ENCODE measurements around the gene EPS8.

DNA sequence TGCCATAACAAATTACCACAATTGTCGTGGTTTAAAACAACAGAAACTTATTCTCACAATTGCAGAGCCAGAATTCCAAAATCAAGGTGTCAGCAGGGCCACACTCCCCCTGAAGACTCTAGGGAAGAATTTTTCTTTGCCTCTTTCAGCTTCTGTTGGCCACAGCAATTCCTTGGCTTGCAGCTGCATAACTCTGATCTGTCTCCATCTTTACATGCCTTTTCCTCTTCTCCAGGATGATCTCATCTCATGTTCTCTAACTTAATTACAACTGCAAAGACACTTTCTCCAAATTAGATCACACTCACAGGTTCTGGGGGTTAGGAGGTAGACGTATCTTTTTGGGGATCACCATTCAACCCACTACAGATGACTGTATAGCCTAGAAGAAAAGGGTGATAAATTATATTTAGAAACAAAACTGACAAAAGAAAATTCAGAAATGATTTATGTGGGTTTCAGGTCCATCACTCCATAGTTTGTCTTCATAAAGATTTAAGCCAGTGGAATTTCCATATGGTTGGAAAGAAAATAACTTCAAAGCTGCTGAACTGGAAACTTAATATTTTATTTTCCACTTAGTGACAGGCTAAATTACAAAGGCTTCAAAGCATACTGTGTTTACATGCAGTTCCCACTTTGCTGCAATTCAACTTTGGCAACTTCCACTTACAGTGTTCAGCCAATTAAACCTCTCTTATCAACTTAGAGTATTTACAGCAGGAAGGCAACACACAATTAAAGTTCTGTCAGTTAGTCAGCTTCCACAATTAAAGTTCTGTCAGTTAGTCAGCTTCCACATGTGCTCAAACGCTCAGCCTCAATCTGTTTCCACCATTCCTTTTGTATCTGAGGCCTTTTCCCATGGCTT, 213.3 kb downstream of the EPS8 start:
- TF ChIP-seq, protein P1, sequence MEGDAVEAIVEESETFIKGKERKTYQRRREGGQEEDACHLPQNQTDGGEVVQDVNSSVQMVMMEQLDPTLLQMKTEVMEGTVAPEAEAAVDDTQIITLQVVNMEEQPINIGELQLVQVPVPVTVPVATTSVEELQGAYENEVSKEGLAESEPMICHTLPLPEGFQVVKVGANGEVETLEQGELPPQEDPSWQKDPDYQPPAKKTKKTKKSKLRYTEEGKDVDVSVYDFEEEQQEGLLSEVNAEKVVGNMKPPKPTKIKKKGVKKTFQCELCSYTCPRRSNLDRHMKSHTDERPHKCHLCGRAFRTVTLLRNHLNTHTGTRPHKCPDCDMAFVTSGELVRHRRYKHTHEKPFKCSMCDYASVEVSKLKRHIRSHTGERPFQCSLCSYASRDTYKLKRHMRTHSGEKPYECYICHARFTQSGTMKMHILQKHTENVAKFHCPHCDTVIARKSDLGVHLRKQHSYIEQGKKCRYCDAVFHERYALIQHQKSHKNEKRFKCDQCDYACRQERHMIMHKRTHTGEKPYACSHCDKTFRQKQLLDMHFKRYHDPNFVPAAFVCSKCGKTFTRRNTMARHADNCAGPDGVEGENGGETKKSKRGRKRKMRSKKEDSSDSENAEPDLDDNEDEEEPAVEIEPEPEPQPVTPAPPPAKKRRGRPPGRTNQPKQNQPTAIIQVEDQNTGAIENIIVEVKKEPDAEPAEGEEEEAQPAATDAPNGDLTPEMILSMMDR (conservative IDR thresholded peaks at IDR 0.05), result no peak
- TF ChIP-seq ZFX (IDR thresholded peaks at IDR 0.05), result no peak

Measured in C4-2B (cell line).